VCaP (cell line): ENCODE data around the gene WNT3A.

Source experiments
- H3K27ac ChIP-seq: fragments of 450-650 bp; 2 replicates; pipeline ENCODE4 v1.5.1; 2017
- TF ChIP-seq, protein P1 (sequence below): fragments of 450-650 bp; conservative IDR thresholded peaks from 2 replicates; pipeline ENCODE4 v1.5.1; 2017; ENCODE audit warnings: mild to moderate bottlenecking, moderate library complexity

The WNT3A gene

DNA sequence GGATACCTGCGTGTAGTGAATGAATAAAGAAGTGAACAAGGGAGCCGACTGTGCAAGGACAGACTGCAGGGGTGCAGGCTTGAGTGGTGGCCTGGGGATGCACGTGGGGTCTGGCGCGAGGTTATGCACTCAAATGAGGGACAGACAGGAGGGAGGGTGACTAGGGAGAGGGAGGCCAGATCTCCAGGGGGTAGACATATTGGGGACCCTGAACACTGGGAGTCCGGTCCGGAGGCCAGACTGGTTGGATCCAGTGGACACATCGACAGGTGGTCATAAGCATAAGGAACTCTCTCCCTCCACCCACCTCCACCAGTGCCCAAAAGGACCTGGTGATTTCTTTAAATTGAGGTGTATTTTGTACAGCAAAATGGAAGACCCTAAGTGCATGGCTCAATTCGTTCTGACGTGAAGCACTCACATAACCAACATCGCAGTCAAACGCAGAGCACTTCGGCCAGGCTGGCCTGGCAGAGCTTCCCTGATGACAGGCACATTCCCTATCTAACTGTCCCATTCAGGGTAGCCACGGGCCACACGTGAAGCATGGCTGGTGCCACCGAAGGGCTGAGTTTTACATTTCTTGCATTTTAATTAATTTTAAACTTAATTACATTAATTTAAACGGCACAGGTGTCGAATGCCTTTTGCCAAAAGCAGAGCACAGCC, 14.0 kb downstream of the WNT3A start:
- TF ChIP-seq, protein P1, sequence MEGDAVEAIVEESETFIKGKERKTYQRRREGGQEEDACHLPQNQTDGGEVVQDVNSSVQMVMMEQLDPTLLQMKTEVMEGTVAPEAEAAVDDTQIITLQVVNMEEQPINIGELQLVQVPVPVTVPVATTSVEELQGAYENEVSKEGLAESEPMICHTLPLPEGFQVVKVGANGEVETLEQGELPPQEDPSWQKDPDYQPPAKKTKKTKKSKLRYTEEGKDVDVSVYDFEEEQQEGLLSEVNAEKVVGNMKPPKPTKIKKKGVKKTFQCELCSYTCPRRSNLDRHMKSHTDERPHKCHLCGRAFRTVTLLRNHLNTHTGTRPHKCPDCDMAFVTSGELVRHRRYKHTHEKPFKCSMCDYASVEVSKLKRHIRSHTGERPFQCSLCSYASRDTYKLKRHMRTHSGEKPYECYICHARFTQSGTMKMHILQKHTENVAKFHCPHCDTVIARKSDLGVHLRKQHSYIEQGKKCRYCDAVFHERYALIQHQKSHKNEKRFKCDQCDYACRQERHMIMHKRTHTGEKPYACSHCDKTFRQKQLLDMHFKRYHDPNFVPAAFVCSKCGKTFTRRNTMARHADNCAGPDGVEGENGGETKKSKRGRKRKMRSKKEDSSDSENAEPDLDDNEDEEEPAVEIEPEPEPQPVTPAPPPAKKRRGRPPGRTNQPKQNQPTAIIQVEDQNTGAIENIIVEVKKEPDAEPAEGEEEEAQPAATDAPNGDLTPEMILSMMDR = no peak
- no peak overlapping the region for H3K27ac ChIP-seq

DNA sequence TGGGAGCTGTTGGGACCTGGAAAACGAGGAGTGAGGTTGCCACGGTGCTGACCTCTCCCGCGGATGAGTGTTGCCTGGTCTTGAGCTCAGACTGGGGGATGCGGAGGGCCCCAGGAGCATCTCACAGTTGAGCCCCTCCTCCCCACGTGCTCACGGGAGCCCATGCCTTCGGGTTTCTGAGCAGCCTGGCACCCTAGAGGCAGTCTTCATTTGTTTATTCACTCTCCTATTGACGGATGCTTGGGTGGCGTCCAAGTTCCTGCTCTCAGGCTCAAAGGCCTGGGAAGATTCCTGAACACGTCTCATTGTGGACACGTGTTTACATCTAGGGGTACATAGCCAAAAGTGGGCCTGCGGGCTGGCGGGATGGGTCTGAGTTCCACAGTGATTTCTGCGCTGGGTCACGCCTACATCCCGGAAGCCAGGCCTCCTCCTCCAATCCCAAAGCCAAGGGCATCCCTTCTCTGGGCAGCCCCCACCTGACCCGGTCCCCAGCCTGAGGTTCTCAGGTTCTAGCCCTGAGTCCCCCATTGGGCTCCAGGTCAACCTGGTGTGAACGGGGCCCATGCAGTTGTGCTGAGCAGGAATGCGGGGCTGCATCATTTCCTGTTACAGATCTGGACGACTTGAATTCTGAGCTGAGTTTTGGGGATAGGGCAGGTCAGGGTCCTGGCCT, 14.7 kb downstream of the WNT3A start:
- TF ChIP-seq, protein P1 = no peak

DNA sequence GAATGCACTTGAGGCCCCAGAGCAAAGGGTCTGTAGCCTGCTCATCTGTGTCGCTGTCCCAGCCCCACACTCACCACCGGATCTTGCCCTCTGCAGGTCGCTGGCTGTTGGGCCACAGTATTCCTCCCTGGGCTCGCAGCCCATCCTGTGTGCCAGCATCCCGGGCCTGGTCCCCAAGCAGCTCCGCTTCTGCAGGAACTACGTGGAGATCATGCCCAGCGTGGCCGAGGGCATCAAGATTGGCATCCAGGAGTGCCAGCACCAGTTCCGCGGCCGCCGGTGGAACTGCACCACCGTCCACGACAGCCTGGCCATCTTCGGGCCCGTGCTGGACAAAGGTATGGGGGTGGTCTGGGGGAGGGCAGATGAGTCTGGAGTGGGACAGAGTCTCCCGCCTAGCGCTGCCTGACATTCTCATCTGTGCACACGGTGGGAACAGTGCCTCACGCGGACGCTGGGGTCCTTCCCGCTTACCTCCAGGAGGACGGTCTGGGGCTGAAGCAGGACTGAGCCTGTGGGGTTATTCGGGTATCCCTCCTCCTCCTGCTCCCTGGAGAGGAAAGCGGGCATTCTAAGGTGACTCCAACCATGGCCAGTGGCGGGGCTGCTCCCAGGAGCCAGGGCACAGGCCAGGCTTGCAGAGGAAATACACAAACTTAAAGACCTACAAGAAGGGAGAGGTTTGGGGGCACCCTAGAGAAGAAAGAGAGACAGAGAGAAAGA, 15.9 kb downstream of the WNT3A start:
- no peak overlapping the region for H3K27ac ChIP-seq
- TF ChIP-seq, protein P1 = no peak

More for the DNA sequence above, 14.7 kb downstream of the WNT3A start:
- no peak overlapping the region for H3K27ac ChIP-seq

DNA sequence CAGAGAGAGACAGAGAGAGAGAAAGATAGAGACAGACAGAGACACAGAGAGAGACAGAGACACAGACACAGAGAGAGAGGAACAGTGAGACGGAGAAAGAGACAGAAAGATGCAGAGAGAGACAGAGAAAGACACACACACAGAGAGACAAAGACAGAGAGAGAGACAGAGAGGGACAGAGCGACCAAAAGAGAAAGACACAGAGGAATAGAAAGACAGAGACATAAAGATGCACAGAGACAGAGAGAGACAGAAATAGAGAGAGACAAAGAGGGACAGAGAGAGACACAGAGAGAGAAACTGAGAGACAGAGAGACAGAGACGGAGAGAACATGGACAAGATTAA, 16.5 kb downstream of the WNT3A start:
- TF ChIP-seq, protein P1 = no peak
- no peak overlapping the region for H3K27ac ChIP-seq

DNA sequence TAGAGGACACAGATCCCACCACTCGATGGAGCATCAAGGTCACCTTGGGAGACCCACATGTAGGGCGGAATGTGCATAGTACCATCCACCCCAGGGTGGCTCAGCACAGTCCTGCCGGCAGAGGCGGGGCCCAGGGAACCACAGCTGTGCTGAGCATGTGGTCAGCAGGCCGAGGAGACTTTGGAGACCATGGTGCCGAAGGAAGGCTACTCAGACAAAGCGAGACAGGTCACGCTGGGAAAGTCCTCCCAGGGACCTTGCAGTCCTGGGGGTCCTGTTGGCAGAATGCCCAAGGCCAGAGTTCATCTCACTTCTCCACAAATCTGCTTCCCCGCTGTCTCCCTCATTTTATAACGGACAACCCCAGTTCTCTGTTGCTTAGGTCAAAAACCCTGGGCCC, 22.5 kb downstream of the WNT3A start:
- TF ChIP-seq, protein P1 = no peak
- H3K27ac ChIP-seq = no peak overlapping the region

DNA sequence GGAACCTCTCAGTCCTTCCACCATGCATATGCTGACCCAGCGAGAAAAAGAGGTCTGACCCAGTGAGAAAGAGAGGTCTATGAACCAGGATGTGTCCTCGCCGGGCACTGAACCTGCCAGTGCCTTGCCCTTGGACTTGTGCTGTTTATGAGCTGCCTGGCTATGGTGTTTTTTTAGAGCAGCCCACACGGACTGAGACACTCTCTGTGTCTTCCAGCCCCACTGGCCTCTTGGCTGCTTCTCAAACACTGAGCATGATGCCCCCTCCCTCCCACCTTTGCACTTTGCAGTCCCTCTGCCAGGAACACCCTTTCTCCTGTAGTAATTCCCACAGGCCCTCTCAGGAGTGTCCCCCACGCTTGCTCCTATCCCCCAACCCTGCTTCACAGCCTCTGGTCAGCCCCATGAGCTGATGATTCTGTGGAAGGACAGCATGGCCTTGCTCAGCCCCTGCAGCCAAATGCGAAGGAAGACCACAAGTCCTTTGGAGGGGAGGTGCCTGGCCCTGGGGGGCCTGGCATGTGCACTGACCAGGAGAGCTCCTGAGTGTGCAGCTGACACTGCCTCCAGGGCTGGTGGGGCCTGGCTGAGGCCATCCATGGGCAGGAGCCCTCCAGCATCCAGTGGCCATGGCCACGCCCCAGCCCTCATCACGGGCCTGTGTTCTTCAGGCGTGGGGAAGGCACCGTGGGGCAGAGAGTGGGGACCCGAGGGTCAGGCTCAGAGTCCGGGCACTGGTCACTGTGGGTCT, 23.8 kb downstream of the WNT3A start:
- no peak overlapping the region for H3K27ac ChIP-seq
- TF ChIP-seq, protein P1 = no peak
